ENCODE data around the gene ERC2. TPM values are rescaled to one million over a fixed set of nuclear protein-coding genes. Genes with fewer than 3 reads are reported as not detected.

Gene ERC2
- total RNA-seq, 1 donor from 2014 or later = 7.4 TPM

GRCh38 chr3:55597641-55598040, 870.6 kb downstream of the ERC2 start:
- DNase-seq (ENCODE audit: low read depth) (no peak), FAIRE-seq (no peak)
- Mint-ChIP-seq H3K36me3 (ENCODE audit: low read depth, unreplicated experiment) (no peaks in the 10 kb centered on the region), H3K9me3 (ENCODE audit: unreplicated experiment) (no peaks in the 10 kb centered on the region), H3K4me1 (ENCODE audit: low read depth, unreplicated experiment) (no peaks in the 10 kb centered on the region), H3K27me3 (ENCODE audit: low read depth, unreplicated experiment) (no peaks in the 10 kb centered on the region), H3K4me3 (ENCODE audit: unreplicated experiment) (no peak overlapping the region), H3K27ac (ENCODE audit: unreplicated experiment) (no peak overlapping the region)
- TF ChIP-seq CTCF (IDR thresholded peaks at IDR 0.05; ENCODE audit: insufficient read depth, low read depth, low read length) = no peak
- no peak for TF ChIP-seq EZH2 (IDR thresholded peaks at IDR 0.05; ENCODE audit: insufficient read depth, low read length)
- no peak overlapping the region for H3K9ac ChIP-seq (ENCODE audit: low read length)
- H3K4me1 ChIP-seq (ENCODE audit: insufficient read depth, low read length) = no peaks in the 10 kb centered on the region
- no peaks in the 10 kb centered on the region for H3K79me2 ChIP-seq (ENCODE audit: insufficient read depth, low read length)
- no peak overlapping the region for H3K27ac ChIP-seq (ENCODE audit: low read depth, low read length)
- no peaks in the 10 kb centered on the region for H3K27me3 ChIP-seq (ENCODE audit: insufficient read depth, low read length)
- H2AFZ ChIP-seq (ENCODE audit: low read depth, low read length) = no peak overlapping the region
- H3K36me3 ChIP-seq (ENCODE audit: insufficient read depth, low read length) = no peaks in the 10 kb centered on the region
- no peaks in the 10 kb centered on the region for H4K20me1 ChIP-seq (ENCODE audit: insufficient read depth, low read length)
- no peak overlapping the region for H3K4me2 ChIP-seq (ENCODE audit: low read length)
- no peak overlapping the region for H3K4me3 ChIP-seq (ENCODE audit: insufficient read depth, low read depth, low read length)
- H3K9me3 ChIP-seq (ENCODE audit: insufficient read depth, low read depth, low read length) = no peaks in the 10 kb centered on the region

- Mint-ChIP-seq H3K4me3 (ENCODE audit: unreplicated experiment) (no peak overlapping the region), H3K4me1 (ENCODE audit: low read depth, unreplicated experiment) (peaks cover 7% of the 10 kb centered on the region), H3K9me3 (ENCODE audit: unreplicated experiment) (no peaks in the 10 kb centered on the region), H3K27ac (ENCODE audit: unreplicated experiment) (no peak overlapping the region), H3K27me3 (ENCODE audit: low read depth, unreplicated experiment) (no peaks in the 10 kb centered on the region), H3K36me3 (ENCODE audit: low read depth, unreplicated experiment) (no peaks in the 10 kb centered on the region)
- TF ChIP-seq CTCF (IDR thresholded peaks at IDR 0.05; ENCODE audit: insufficient read depth, low read depth, low read length) = no peak
- TF ChIP-seq EZH2 (IDR thresholded peaks at IDR 0.05; ENCODE audit: insufficient read depth, low read length) = no peak
- Histone ChIP-seq H3K27me3 (ENCODE audit: insufficient read depth, low read length) (no peaks in the 10 kb centered on the region), H3K4me1 (ENCODE audit: insufficient read depth, low read length) (no peaks in the 10 kb centered on the region), H3K79me2 (ENCODE audit: insufficient read depth, low read length) (no peaks in the 10 kb centered on the region), H3K4me2 (ENCODE audit: low read length) (no peak overlapping the region), H3K27ac (ENCODE audit: low read depth, low read length) (no peak overlapping the region), H3K4me3 (ENCODE audit: insufficient read depth, low read depth, low read length) (no peak overlapping the region), H2AFZ (ENCODE audit: low read depth, low read length) (no peak overlapping the region), H3K9me3 (ENCODE audit: insufficient read depth, low read depth, low read length) (no peaks in the 10 kb centered on the region), H3K9ac (ENCODE audit: low read length) (no peak overlapping the region), H4K20me1 (ENCODE audit: insufficient read depth, low read length) (no peaks in the 10 kb centered on the region), H3K36me3 (ENCODE audit: insufficient read depth, low read length) (no peaks in the 10 kb centered on the region)
- no peak for DNase-seq (ENCODE audit: low read depth)
- no peak for FAIRE-seq
Observed at GRCh38 chr3:55596212-55596611, 872.1 kb downstream of the ERC2 start.

- H3K9me3 ChIP-seq (ENCODE audit: insufficient read depth, low read depth, low read length) = no peaks in the 10 kb centered on the region
- no peaks in the 10 kb centered on the region for H3K27me3 Mint-ChIP-seq (ENCODE audit: low read depth, unreplicated experiment)
- no peak overlapping the region for H3K4me2 ChIP-seq (ENCODE audit: low read length)
- no peaks in the 10 kb centered on the region for H3K27me3 ChIP-seq (ENCODE audit: insufficient read depth, low read length)
- no peak for DNase-seq (ENCODE audit: low read depth)
- no peak overlapping the region for H2AFZ ChIP-seq (ENCODE audit: low read depth, low read length)
- no peak overlapping the region for H3K27ac Mint-ChIP-seq (ENCODE audit: unreplicated experiment)
- no peak overlapping the region for H3K27ac ChIP-seq (ENCODE audit: low read depth, low read length)
- no peak for FAIRE-seq
- no peaks in the 10 kb centered on the region for H3K9me3 Mint-ChIP-seq (ENCODE audit: unreplicated experiment)
- H4K20me1 ChIP-seq (ENCODE audit: insufficient read depth, low read length) = no peaks in the 10 kb centered on the region
- H3K4me1 ChIP-seq (ENCODE audit: insufficient read depth, low read length) = no peaks in the 10 kb centered on the region
- H3K4me1 Mint-ChIP-seq (ENCODE audit: low read depth, unreplicated experiment) = peaks cover 7% of the 10 kb centered on the region
- no peak for TF ChIP-seq CTCF (IDR thresholded peaks at IDR 0.05; ENCODE audit: insufficient read depth, low read depth, low read length)
- no peak for TF ChIP-seq EZH2 (IDR thresholded peaks at IDR 0.05; ENCODE audit: insufficient read depth, low read length)
- H3K4me3 Mint-ChIP-seq (ENCODE audit: unreplicated experiment) = no peak overlapping the region
- no peaks in the 10 kb centered on the region for H3K36me3 ChIP-seq (ENCODE audit: insufficient read depth, low read length)
- H3K36me3 Mint-ChIP-seq (ENCODE audit: low read depth, unreplicated experiment) = no peaks in the 10 kb centered on the region
- H3K9ac ChIP-seq (ENCODE audit: low read length) = no peak overlapping the region
- H3K4me3 ChIP-seq (ENCODE audit: insufficient read depth, low read depth, low read length) = no peak overlapping the region
- no peaks in the 10 kb centered on the region for H3K79me2 ChIP-seq (ENCODE audit: insufficient read depth, low read length)
Observed at GRCh38 chr3:55595420-55595819, 872.8 kb downstream of the ERC2 start.

Data from astrocyte (in vitro differentiated cells and primary cell).